Effector memory CD8-positive, alpha-beta T cell (primary cell): ENCODE measurements around the gene DTNB.
"Not testable (repeated sequence)": the region's sequence is repeated elsewhere in the genome, so short reads cannot be mapped to it uniquely, and the experiment has no call there.

Experiments
- ATAC-seq: fragments of 150-1000 bp; cut with Tn5 transposase; replicated peaks from 2 replicates; pipeline ENCODE4 v1.10.0; 2021; ENCODE audit warnings: mild to moderate bottlenecking, moderate library complexity
- DNase-seq, 3 experiments: peaks; one replicate each; pipeline ENCODE4 v3.0.0; 2021
- H3K27ac Mint-ChIP-seq, 2 donors: one replicate each; pipeline ENCODE4 v1.8.0; 2022; ENCODE audit warnings: mild to moderate bottlenecking in 2 of 2, mixed read lengths in 2 of 2, moderate library complexity in 2 of 2
- H3K27me3 Mint-ChIP-seq, 2 donors: one replicate each; pipeline ENCODE4 v1.8.0; 2022; ENCODE audit warnings: mixed read lengths in 2 of 2
- H3K36me3 Mint-ChIP-seq: one replicate; pipeline ENCODE4 v1.8.0; 2022; ENCODE audit warnings: mild to moderate bottlenecking, moderate library complexity, mixed read lengths; ENCODE audit not compliant: insufficient read depth
- H3K4me1 Mint-ChIP-seq, 2 donors: one replicate each; pipeline ENCODE4 v1.8.0; 2022; ENCODE audit warnings: low read depth in 2 of 2, mixed read lengths in 2 of 2
- H3K4me3 Mint-ChIP-seq, 2 donors: one replicate each; pipeline ENCODE4 v1.8.0; 2022; ENCODE audit warnings: mild to moderate bottlenecking in 2 of 2, mixed read lengths in 2 of 2, moderate library complexity in 2 of 2
- H3K9me3 Mint-ChIP-seq, 2 donors: one replicate each; pipeline ENCODE4 v1.8.0; 2022; ENCODE audit warnings: mixed read lengths in 2 of 2

DTNB gene

GRCh38 chr2:25534455-25534854 lies 138.9 kb downstream of the DTNB start:
- DNase-seq, result no peak
- no peak overlapping the region for H3K4me3 Mint-ChIP-seq
- H3K27me3 Mint-ChIP-seq, result no peaks in the 10 kb centered on the region
- ATAC-seq, result no peak
- H3K27ac Mint-ChIP-seq, result no peak overlapping the region
- no peaks in the 10 kb centered on the region for H3K9me3 Mint-ChIP-seq
- H3K36me3 Mint-ChIP-seq, result no peaks in the 10 kb centered on the region
- H3K4me1 Mint-ChIP-seq, result peaks cover 0 to 3% of the 10 kb centered on the region in 2 donors

GRCh38 chr2:25533771-25534170 lies 139.6 kb downstream of the DTNB start:
- not testable (repeated sequence) for H3K4me1 Mint-ChIP-seq, H3K9me3 Mint-ChIP-seq, H3K36me3 Mint-ChIP-seq, H3K27me3 Mint-ChIP-seq, H3K27ac Mint-ChIP-seq, ATAC-seq, DNase-seq, H3K4me3 Mint-ChIP-seq

GRCh38 chr2:25532521-25532920 lies 140.9 kb downstream of the DTNB start:
- no peaks in the 10 kb centered on the region for H3K27me3 Mint-ChIP-seq
- H3K36me3 Mint-ChIP-seq, result no peaks in the 10 kb centered on the region
- ATAC-seq (no peak), DNase-seq (no peak)
- no peak overlapping the region for H3K4me3 Mint-ChIP-seq
- no peak overlapping the region for H3K27ac Mint-ChIP-seq
- peaks cover 0 to 3% of the 10 kb centered on the region in 2 donors for H3K4me1 Mint-ChIP-seq
- no peaks in the 10 kb centered on the region for H3K9me3 Mint-ChIP-seq

- H3K36me3 Mint-ChIP-seq, result no peaks in the 10 kb centered on the region
Observed at GRCh38 chr2:25529034-25529433, 144.3 kb downstream of the DTNB start.

GRCh38 chr2:25528173-25528572 lies 145.2 kb downstream of the DTNB start:
- no peaks in the 10 kb centered on the region for H3K27me3 Mint-ChIP-seq
- no peak overlapping the region for H3K27ac Mint-ChIP-seq
- ATAC-seq, result no peak
- H3K4me3 Mint-ChIP-seq, result no peak overlapping the region
- no peak for DNase-seq
- no peaks in the 10 kb centered on the region for H3K36me3 Mint-ChIP-seq
- H3K9me3 Mint-ChIP-seq, result no peaks in the 10 kb centered on the region
- peaks cover 0 to 3% of the 10 kb centered on the region in 2 donors for H3K4me1 Mint-ChIP-seq

More at GRCh38 chr2:25529034-25529433, 144.3 kb downstream of the DTNB start:
- no peak for ATAC-seq
- no peaks in the 10 kb centered on the region for H3K9me3 Mint-ChIP-seq
- peaks cover 0 to 3% of the 10 kb centered on the region in 2 donors for H3K4me1 Mint-ChIP-seq
- no peak for DNase-seq
- no peaks in the 10 kb centered on the region for H3K27me3 Mint-ChIP-seq
- H3K4me3 Mint-ChIP-seq, result no peak overlapping the region
- peak overlapping the region in 1 of 2 donors; percentile 27 for H3K27ac Mint-ChIP-seq

GRCh38 chr2:25524507-25524906 lies 148.9 kb downstream of the DTNB start:
- DNase-seq, result no peak
- Mint-ChIP-seq H3K27me3 (no peaks in the 10 kb centered on the region), H3K9me3 (no peaks in the 10 kb centered on the region), H3K4me3 (no peak overlapping the region), H3K4me1 (peaks cover 6 to 9% of the 10 kb centered on the region in 2 donors), H3K36me3 (no peaks in the 10 kb centered on the region), H3K27ac (no peak overlapping the region)
- ATAC-seq, result no peak

- Mint-ChIP-seq H3K27ac (peak overlapping the region in 1 of 2 donors; percentile 78), H3K4me3 (no peak overlapping the region), H3K4me1 (peaks cover 6 to 9% of the 10 kb centered on the region in 2 donors), H3K9me3 (no peaks in the 10 kb centered on the region), H3K27me3 (no peaks in the 10 kb centered on the region), H3K36me3 (no peaks in the 10 kb centered on the region)
- no peak for ATAC-seq
- DNase-seq, result no peak
Observed at GRCh38 chr2:25523060-25523459, 150.3 kb downstream of the DTNB start.

- Mint-ChIP-seq H3K4me1 (peaks cover 6 to 9% of the 10 kb centered on the region in 2 donors), H3K9me3 (no peaks in the 10 kb centered on the region), H3K27me3 (no peaks in the 10 kb centered on the region), H3K4me3 (peak overlapping the region; percentile 40 to 56), H3K36me3 (no peaks in the 10 kb centered on the region), H3K27ac (peak overlapping the region; percentile 9 to 78)
- ATAC-seq (peak; percentile 98), DNase-seq (peak; percentile 44 to 58 (median 44))
Observed at GRCh38 chr2:25521665-25522387, 151.6 kb downstream of the DTNB start.

- H3K27ac Mint-ChIP-seq, result no peak overlapping the region
Observed at GRCh38 chr2:25521126-25521525, 152.3 kb downstream of the DTNB start.

GRCh38 chr2:25517701-25518100 lies 155.7 kb downstream of the DTNB start:
- Mint-ChIP-seq H3K4me1 (peaks cover 13 to 23% of the 10 kb centered on the region in 2 donors), H3K36me3 (no peaks in the 10 kb centered on the region), H3K4me3 (no peak overlapping the region), H3K9me3 (no peaks in the 10 kb centered on the region), H3K27me3 (no peaks in the 10 kb centered on the region), H3K27ac (no peak overlapping the region)
- ATAC-seq (no peak), DNase-seq (no peak)

More at GRCh38 chr2:25521126-25521525, 152.3 kb downstream of the DTNB start:
- no peaks in the 10 kb centered on the region for H3K9me3 Mint-ChIP-seq
- peaks cover 6 to 9% of the 10 kb centered on the region in 2 donors for H3K4me1 Mint-ChIP-seq
- H3K27me3 Mint-ChIP-seq, result no peaks in the 10 kb centered on the region
- no peaks in the 10 kb centered on the region for H3K36me3 Mint-ChIP-seq
- no peak overlapping the region for H3K4me3 Mint-ChIP-seq
- DNase-seq (no peak), ATAC-seq (no peak)

- no peaks in the 10 kb centered on the region for H3K36me3 Mint-ChIP-seq
- peak overlapping the region in 1 of 2 donors; percentile 19 for H3K4me3 Mint-ChIP-seq
- H3K4me1 Mint-ChIP-seq, result peaks cover 9 to 14% of the 10 kb centered on the region in 2 donors
- no peaks in the 10 kb centered on the region for H3K9me3 Mint-ChIP-seq
- ATAC-seq (peak; percentile 10), DNase-seq (no peak)
- peak overlapping the region in 1 of 2 donors; percentile 32 for H3K27ac Mint-ChIP-seq
- no peaks in the 10 kb centered on the region for H3K27me3 Mint-ChIP-seq
Observed at GRCh38 chr2:25514043-25514637, 159.2 kb downstream of the DTNB start.

GRCh38 chr2:25512707-25513106 lies 160.7 kb downstream of the DTNB start:
- Mint-ChIP-seq H3K9me3 (no peaks in the 10 kb centered on the region), H3K27me3 (no peaks in the 10 kb centered on the region), H3K4me3 (no peak overlapping the region), H3K36me3 (no peaks in the 10 kb centered on the region), H3K4me1 (peaks cover 9 to 14% of the 10 kb centered on the region in 2 donors), H3K27ac (peak overlapping the region in 1 of 2 donors; percentile 39)
- DNase-seq, result no peak
- no peak for ATAC-seq

GRCh38 chr2:25506226-25506625 lies 167.2 kb downstream of the DTNB start:
- Mint-ChIP-seq H3K27ac (peak overlapping the region in 1 of 2 donors; percentile 33), H3K4me3 (no peak overlapping the region), H3K36me3 (no peaks in the 10 kb centered on the region), H3K9me3 (no peaks in the 10 kb centered on the region), H3K4me1 (no peaks in the 10 kb centered on the region), H3K27me3 (no peaks in the 10 kb centered on the region)
- no peak for ATAC-seq
- DNase-seq, result no peak

- H3K27ac Mint-ChIP-seq, result peak overlapping the region in 1 of 2 donors; percentile 33
Observed at GRCh38 chr2:25505622-25506021, 167.8 kb downstream of the DTNB start.

More at GRCh38 chr2:25505622-25506021, 167.8 kb downstream of the DTNB start:
- Mint-ChIP-seq H3K36me3 (no peaks in the 10 kb centered on the region), H3K4me3 (no peak overlapping the region), H3K27me3 (no peaks in the 10 kb centered on the region), H3K4me1 (no peaks in the 10 kb centered on the region), H3K9me3 (no peaks in the 10 kb centered on the region)
- no peak for ATAC-seq
- DNase-seq, result no peak
